Neuronal stem cell (in vitro differentiated cells): ENCODE data around the gene TMPRSS6.

Source experiments
- DNase-seq: peaks from one replicate; pipeline ENCODE4 v3.0.0-alpha.2; 2013; ENCODE audit warnings: low spot score
- H2AFZ ChIP-seq: one replicate; pipeline ENCODE4 v1.6.1; 2013; ENCODE audit warnings: mild to moderate bottlenecking, low read length, inconsistent platforms
- H2AK5ac ChIP-seq: 2 replicates; pipeline ENCODE4 v1.6.1; 2013; ENCODE audit warnings: low read depth, mild to moderate bottlenecking, inconsistent platforms, low read length, moderate library complexity, mixed read lengths
- H2BK120ac ChIP-seq: 2 replicates; pipeline ENCODE4 v1.6.1; 2013; ENCODE audit warnings: low read depth, mild to moderate bottlenecking, inconsistent platforms, low read length, moderate library complexity, mixed read lengths
- H2BK12ac ChIP-seq: one replicate; pipeline ENCODE4 v1.6.1; 2013; ENCODE audit warnings: low read length, inconsistent platforms
- H2BK15ac ChIP-seq: 2 replicates; pipeline ENCODE4 v1.6.1; 2013; ENCODE audit warnings: mild to moderate bottlenecking, low read length, inconsistent platforms, mixed read lengths
- H2BK5ac ChIP-seq: one replicate; pipeline ENCODE4 v1.6.1; 2013; ENCODE audit warnings: inconsistent platforms, mild to moderate bottlenecking, low read length, moderate library complexity
- H3K14ac ChIP-seq: one replicate; pipeline ENCODE4 v1.6.1; 2013; ENCODE audit warnings: low read length, inconsistent platforms
- H3K18ac ChIP-seq: 2 replicates; pipeline ENCODE4 v1.6.1; 2013; ENCODE audit warnings: low read length, inconsistent platforms
- H3K23ac ChIP-seq: 2 replicates; pipeline ENCODE4 v1.6.1; 2013; ENCODE audit warnings: low read depth, mild to moderate bottlenecking, mixed read lengths, low read length, inconsistent platforms; ENCODE audit not compliant: poor library complexity
- H3K27ac ChIP-seq: replicated peaks from 3 replicates; pipeline ENCODE4 v1.5.1; 2013; ENCODE audit warnings: low read length, inconsistent platforms
- H3K27me3 ChIP-seq, 3 experiments: 2 replicates each; pipeline ENCODE4 v1.6.1; 2013; ENCODE audit warnings: low read length in 3 of 3, mild to moderate bottlenecking in 2 of 3, inconsistent platforms in 1 of 3, low read depth in 1 of 3, mixed read lengths in 1 of 3, moderate library complexity in 1 of 3; ENCODE audit not compliant: control insufficient read depth in 3 of 3, insufficient read depth in 3 of 3
- H3K36me3 ChIP-seq, 2 donors: replicated peaks in 1 of 2; 2 replicates each; pipeline ENCODE4 v1.6.1; 2013; ENCODE audit warnings: low read length in 2 of 2; ENCODE audit not compliant: control insufficient read depth in 2 of 2, insufficient read depth in 2 of 2
- H3K4ac ChIP-seq: 2 replicates; pipeline ENCODE4 v1.6.1; 2013; ENCODE audit warnings: inconsistent platforms, mild to moderate bottlenecking, low read length, moderate library complexity
- H3K4me1 ChIP-seq, 2 donors: 1 replicate in 1 of 2; 2 replicates in 1 of 2; pipeline ENCODE4 v1.6.1; 2013; ENCODE audit warnings: low read length in 2 of 2, low read depth in 1 of 2; ENCODE audit not compliant: control insufficient read depth in 2 of 2, insufficient read depth in 1 of 2
- H3K4me2 ChIP-seq: one replicate; pipeline ENCODE4 v1.6.1; 2013; ENCODE audit warnings: mild to moderate bottlenecking, low read length, inconsistent platforms; ENCODE audit not compliant: insufficient read depth, poor library complexity, severe bottlenecking
- H3K4me3 ChIP-seq, 2 donors: 2 replicates each; pipeline ENCODE4 v1.5.1; 2013; ENCODE audit warnings: low read length in 2 of 2, mild to moderate bottlenecking in 2 of 2, inconsistent platforms in 1 of 2, moderate library complexity in 1 of 2
- H3K79me1 ChIP-seq: one replicate; pipeline ENCODE4 v1.6.1; 2013; ENCODE audit warnings: low read depth, mild to moderate bottlenecking, inconsistent platforms, low read length, moderate library complexity
- H3K9ac ChIP-seq: one replicate; pipeline ENCODE4 v1.6.1; 2013; ENCODE audit warnings: mild to moderate bottlenecking, low read depth, low read length, inconsistent platforms; ENCODE audit not compliant: poor library complexity
- H3K9me3 ChIP-seq, 2 donors: replicated peaks in 1 of 2; 2 replicates each; pipeline versions ENCODE3 to v1.6.1; 2013; ENCODE audit warnings: low read length in 2 of 2, mild to moderate bottlenecking in 2 of 2, inconsistent platforms in 1 of 2, low read depth in 1 of 2, mixed read lengths in 1 of 2, moderate library complexity in 1 of 2; ENCODE audit not compliant: control insufficient read depth in 2 of 2, insufficient read depth in 1 of 2
- H4K8ac ChIP-seq: one replicate; pipeline ENCODE4 v1.6.1; 2013; ENCODE audit warnings: low read depth, mild to moderate bottlenecking, inconsistent platforms, low read length, moderate library complexity
- H4K91ac ChIP-seq: one replicate; pipeline ENCODE4 v1.6.1; 2013; ENCODE audit warnings: low read length, low read depth, mild to moderate bottlenecking, inconsistent platforms; ENCODE audit not compliant: poor library complexity
- WGBS, 2 donors: extraction: QIAGEN DNeasy Blood & Tissue Kit; methylation state at CpG; one replicate each; pipeline ENCODE4 v1.1.7; 2013; ENCODE audit warnings: missing lambda C conversion rate in 2 of 2, mixed read lengths in 1 of 2; ENCODE audit not compliant: insufficient read length in 2 of 2, insufficient replicate concordance in 1 of 2; ENCODE audit errors: extremely low coverage in 2 of 2; 5-methylcytosine and 5-hydroxymethylcytosine counted together

Gene TMPRSS6

DNA sequence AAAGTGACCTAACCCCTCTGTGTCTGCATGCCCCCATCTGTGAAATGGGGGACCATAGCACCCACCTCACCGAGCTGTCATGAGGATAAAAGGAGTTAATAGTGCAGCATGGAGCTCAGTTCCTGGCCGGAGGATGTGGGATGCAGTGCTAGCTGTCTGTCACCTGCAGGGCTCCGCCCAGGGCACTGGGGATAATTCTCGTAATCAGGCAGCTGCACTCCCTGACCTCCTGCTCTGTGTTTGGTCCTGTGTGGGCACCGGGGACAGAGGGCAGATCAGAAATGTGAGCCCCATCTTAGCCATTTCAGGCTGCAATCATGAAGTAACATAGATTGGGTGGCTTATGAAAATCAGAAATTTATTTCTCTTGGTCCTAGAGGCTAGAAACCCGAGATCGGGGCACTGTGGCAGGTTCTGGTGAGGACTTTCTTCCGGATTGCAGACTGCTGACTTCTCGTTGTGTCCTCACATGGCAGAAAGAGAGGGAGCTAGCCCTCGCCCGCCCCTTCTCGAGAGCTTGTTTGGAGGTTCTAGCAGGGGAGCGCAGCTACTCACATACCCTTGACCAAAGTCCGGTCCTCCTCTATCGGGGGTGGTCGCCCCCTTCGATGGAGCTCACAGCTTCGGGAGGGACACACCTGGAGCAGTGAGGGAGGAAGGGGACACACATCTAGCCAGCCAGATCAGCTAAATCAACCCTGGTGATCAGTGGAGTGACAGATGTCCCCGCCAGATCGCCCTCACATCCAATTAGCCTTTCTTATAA lies 54.7 kb downstream of the TMPRSS6 start:
- DNase-seq: no peak
- Histone ChIP-seq H2BK5ac (no peak overlapping the region), H3K4ac (no peak overlapping the region), H2BK120ac (no peak overlapping the region), H2AFZ (no peak overlapping the region), H3K4me2 (no peak overlapping the region), H4K91ac (no peak overlapping the region), H4K8ac (no peak overlapping the region), H3K18ac (no peak overlapping the region), H3K27me3 (peaks cover 0 to 4% (median 0%) of the 10 kb centered on the region in 3 experiments), H3K4me3 (no peak overlapping the region), H2BK15ac (no peak overlapping the region), H3K36me3 (peaks cover 30 to 71% of the 10 kb centered on the region in 2 donors), H3K9me3 (peaks cover 0 to 2% of the 10 kb centered on the region in 2 donors), H3K9ac (no peak overlapping the region), H3K4me1 (peaks cover 6% of the 10 kb centered on the region in 2 donors), H2AK5ac (no peak overlapping the region), H3K79me1 (no peaks in the 10 kb centered on the region), H3K27ac (no peak overlapping the region), H3K14ac (no peak overlapping the region), H3K23ac (no peak overlapping the region), H2BK12ac (no peak overlapping the region)
- WGBS, 2 donors: no CpG with 5 or more reads among the region's 20 CpGs

DNA sequence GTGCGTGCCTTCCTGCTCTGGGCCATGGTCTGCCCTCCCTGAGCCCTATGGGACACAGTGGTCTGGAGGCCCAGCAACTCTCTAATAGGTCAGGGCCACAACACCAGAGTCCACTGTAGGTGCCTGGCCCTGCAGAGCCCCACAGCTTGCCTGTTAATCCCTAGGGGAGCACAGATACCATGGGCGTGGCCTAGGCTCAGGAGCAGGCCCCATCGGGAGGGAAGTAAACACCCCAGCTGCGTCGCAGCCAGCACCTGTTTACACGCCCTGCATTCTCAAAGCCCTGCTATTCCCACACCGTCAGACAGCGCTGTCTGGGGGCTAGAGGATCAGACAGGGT lies 55.5 kb downstream of the TMPRSS6 start:
- H3K36me3 ChIP-seq: peaks cover 25 to 64% of the 10 kb centered on the region in 2 donors
- no peak overlapping the region for H4K91ac ChIP-seq
- no peak overlapping the region for H3K18ac ChIP-seq
- no peak overlapping the region for H2BK120ac ChIP-seq
- H2AK5ac ChIP-seq: no peak overlapping the region
- H3K23ac ChIP-seq: no peak overlapping the region
- H4K8ac ChIP-seq: no peak overlapping the region
- no CpG with 5 or more reads among the region's 8 CpGs for WGBS, 2 donors
- peaks cover 0 to 2% of the 10 kb centered on the region in 2 donors for H3K9me3 ChIP-seq
- peaks cover 6% of the 10 kb centered on the region in 2 donors for H3K4me1 ChIP-seq
- H3K27me3 ChIP-seq: peaks cover 0 to 4% (median 0%) of the 10 kb centered on the region in 3 experiments
- no peak for DNase-seq
- H2BK5ac ChIP-seq: no peak overlapping the region
- H3K4me2 ChIP-seq: no peak overlapping the region
- H3K9ac ChIP-seq: peak overlapping the region; percentile 10
- no peak overlapping the region for H2BK15ac ChIP-seq
- no peak overlapping the region for H3K4ac ChIP-seq
- H3K4me3 ChIP-seq: no peak overlapping the region
- H3K79me1 ChIP-seq: no peaks in the 10 kb centered on the region
- no peak overlapping the region for H3K27ac ChIP-seq
- no peak overlapping the region for H3K14ac ChIP-seq
- no peak overlapping the region for H2BK12ac ChIP-seq
- no peak overlapping the region for H2AFZ ChIP-seq

DNA sequence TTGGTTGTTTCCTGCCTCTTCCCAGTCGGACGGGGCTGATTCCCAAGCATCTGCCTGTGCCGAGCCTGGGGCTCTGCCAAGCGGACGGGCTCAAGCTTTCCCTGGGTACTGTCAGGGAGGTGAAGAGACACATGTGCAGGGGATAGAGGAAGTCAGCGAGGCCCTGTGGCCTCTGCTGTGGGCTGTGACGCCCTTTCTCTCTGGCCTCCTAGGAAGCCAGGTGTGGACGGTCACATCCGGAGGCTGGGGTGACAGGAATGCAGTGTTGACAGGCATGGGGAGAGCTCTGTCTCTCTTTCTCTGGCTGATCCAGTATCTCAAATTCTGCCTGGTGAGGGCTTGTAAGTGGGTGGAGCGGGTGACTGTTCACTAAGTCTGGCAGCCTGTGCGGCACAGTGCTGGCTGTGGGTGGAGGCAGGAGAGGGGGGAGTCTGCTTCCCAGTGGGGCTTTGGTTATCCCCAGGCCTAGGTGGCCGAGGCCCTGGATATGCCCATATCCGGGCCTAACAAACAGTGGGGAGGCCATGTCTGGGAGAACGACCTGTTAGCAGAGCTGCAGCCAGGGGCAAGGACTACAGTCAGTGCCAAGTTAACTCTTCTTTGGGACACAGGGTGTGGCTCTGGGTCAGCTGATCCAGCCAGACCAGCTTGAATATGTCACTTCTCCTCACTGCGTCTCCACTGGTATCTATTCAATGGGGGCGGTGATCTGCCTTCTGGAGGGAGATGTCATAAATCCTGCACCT lies 56.0 kb downstream of the TMPRSS6 start:
- Histone ChIP-seq H3K14ac (no peak overlapping the region), H3K9ac (no peak overlapping the region), H2AK5ac (no peak overlapping the region), H3K79me1 (no peaks in the 10 kb centered on the region), H3K4me3 (no peak overlapping the region), H3K18ac (no peak overlapping the region), H2BK12ac (no peak overlapping the region), H3K36me3 (peaks cover 23 to 58% of the 10 kb centered on the region in 2 donors), H3K4me2 (no peak overlapping the region), H4K8ac (no peak overlapping the region), H4K91ac (no peak overlapping the region), H3K9me3 (peaks cover 0 to 2% of the 10 kb centered on the region in 2 donors), H2BK5ac (no peak overlapping the region), H3K23ac (no peak overlapping the region), H3K27ac (no peak overlapping the region), H2BK120ac (no peak overlapping the region), H2BK15ac (no peak overlapping the region), H3K4ac (no peak overlapping the region), H2AFZ (no peak overlapping the region), H3K27me3 (peaks cover 0 to 4% (median 0%) of the 10 kb centered on the region in 3 experiments), H3K4me1 (peaks cover 6% of the 10 kb centered on the region in 2 donors)
- WGBS, 2 donors: no CpG with 5 or more reads among the region's 16 CpGs
- no peak for DNase-seq
